HepG2 (cell line): Measurements from ENCODE around the gene KIF6.

Experiments used
- ATF6 ChIP-seq: sonication (generic); formaldehyde crosslinking; conservative IDR thresholded peaks from 2 replicates; pipeline ENCODE4 v1.4.0; 2020; ENCODE audit warnings: missing genetic modification reagents
- CTCF ChIP-seq: sonication (generic); formaldehyde crosslinking; IDR thresholded peaks from 2 replicates; pipeline ENCODE4 v1.5.0; 2020; ENCODE audit warnings: mild to moderate bottlenecking, missing genetic modification reagents, moderate library complexity
- KDM1A ChIP-seq: IDR thresholded peaks from 2 replicates; pipeline ENCODE4 v1.6.1; 2016; ENCODE audit warnings: missing compliant biosample characterization
- PAXIP1 ChIP-seq: sonication (generic); formaldehyde crosslinking; conservative IDR thresholded peaks from 2 replicates; pipeline ENCODE4 v1.4.0; 2020; ENCODE audit warnings: mild to moderate bottlenecking, missing genetic modification reagents, moderate library complexity
- PHF8 ChIP-seq: sonication (generic); formaldehyde crosslinking; IDR thresholded peaks from 2 replicates; pipeline ENCODE4 v1.5.0; 2020; ENCODE audit warnings: missing genetic modification reagents
- POLR2A ChIP-seq, 2 experiments: IDR thresholded peaks; 2 replicates each; pipeline ENCODE4 v1.6.1; 2011; ENCODE audit warnings: low read depth in 2 of 2, low read length in 2 of 2, mild to moderate bottlenecking in 1 of 2, moderate library complexity in 1 of 2; ENCODE audit not compliant: insufficient read depth in 1 of 2
- SMC3 ChIP-seq: IDR thresholded peaks from 2 replicates; pipeline ENCODE4 v1.6.1; 2011; ENCODE audit warnings: low read length, improper control_type of control experiment
- ZNF335 ChIP-seq: sonication (generic); formaldehyde crosslinking; IDR thresholded peaks from 2 replicates; pipeline ENCODE4 v1.4.0; 2020; ENCODE audit warnings: missing genetic modification reagents
- ZNF780A ChIP-seq: sonication (generic); formaldehyde crosslinking; IDR thresholded peaks from 2 replicates; pipeline ENCODE4 v1.8.0; 2022; ENCODE audit warnings: mild to moderate bottlenecking, missing genetic modification reagents, moderate library complexity
- TF ChIP-seq, protein P1 (sequence below): sonication (generic); formaldehyde crosslinking; IDR thresholded peaks from 2 replicates; pipeline ENCODE4 v1.4.0; 2020; ENCODE audit warnings: missing genetic modification reagents

GRCh38 chr6:39638126-39638822 lies 86.9 kb downstream of the KIF6 start:
- TF ChIP-seq POLR2A (IDR thresholded peaks at IDR 0.05; ENCODE audit: insufficient read depth in 1 of 2, low read depth in 2 of 2, low read length in 2 of 2) (no peak), CTCF (CRISPR knock-in tag) (no peak), KDM1A (CRISPR knock-in tag) (no peak), ZNF335 (CRISPR knock-in tag) (no peak), PAXIP1 (no peak), SMC3 (no peak), ATF6 (CRISPR knock-in tag) (no peak), PHF8 (CRISPR knock-in tag) (no peak), ZNF780A (CRISPR knock-in tag) (no peak)
- TF ChIP-seq, protein P1, sequence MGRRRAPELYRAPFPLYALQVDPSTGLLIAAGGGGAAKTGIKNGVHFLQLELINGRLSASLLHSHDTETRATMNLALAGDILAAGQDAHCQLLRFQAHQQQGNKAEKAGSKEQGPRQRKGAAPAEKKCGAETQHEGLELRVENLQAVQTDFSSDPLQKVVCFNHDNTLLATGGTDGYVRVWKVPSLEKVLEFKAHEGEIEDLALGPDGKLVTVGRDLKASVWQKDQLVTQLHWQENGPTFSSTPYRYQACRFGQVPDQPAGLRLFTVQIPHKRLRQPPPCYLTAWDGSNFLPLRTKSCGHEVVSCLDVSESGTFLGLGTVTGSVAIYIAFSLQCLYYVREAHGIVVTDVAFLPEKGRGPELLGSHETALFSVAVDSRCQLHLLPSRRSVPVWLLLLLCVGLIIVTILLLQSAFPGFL = no peak
